Fibroblast of lung (primary cell): ENCODE measurements around the gene HDAC4. TPM values are rescaled to one million over a fixed set of nuclear protein-coding genes. Genes with fewer than 3 reads are reported as not detected.

Experiments used
- DNase-seq, 2 donors: peaks; one replicate each; pipeline versions ENCODE4 v3.0.0 to v3.0.0-alpha.2; 2010; ENCODE audit warnings: low read depth in 2 of 2
- H2AFZ ChIP-seq: 2 replicates; pipeline ENCODE4 v1.5.1; 2012; ENCODE audit warnings: low read length, control low read depth, inconsistent platforms
- H3K27ac ChIP-seq: 2 replicates; pipeline ENCODE4 v1.5.1; 2011; ENCODE audit warnings: low read length, control low read depth; ENCODE audit not compliant: insufficient read depth
- H3K27me3 ChIP-seq: 2 replicates; pipeline ENCODE4 v1.5.1; 2011; ENCODE audit warnings: mild to moderate bottlenecking, low read length; ENCODE audit not compliant: control insufficient read depth, insufficient read depth
- H3K36me3 ChIP-seq: 2 replicates; pipeline ENCODE4 v1.5.1; 2011; ENCODE audit warnings: low read length; ENCODE audit not compliant: control insufficient read depth, insufficient read depth
- H3K4me1 ChIP-seq: 2 replicates; pipeline ENCODE4 v1.5.1; 2011; ENCODE audit warnings: low read length; ENCODE audit not compliant: control insufficient read depth, insufficient read depth; ENCODE audit errors: extremely low read depth
- H3K4me2 ChIP-seq: 2 replicates; pipeline ENCODE4 v1.5.1; 2011; ENCODE audit warnings: low read length, control low read depth; ENCODE audit not compliant: insufficient read depth; ENCODE audit errors: extremely low read depth
- H3K4me3 ChIP-seq, 4 experiments: fragments of 200-600 bp in 1 of 4; sonication (generic) in 1 of 4; replicated peaks in 1 of 4; 2 replicates each; pipeline ENCODE4 v1.5.1; 2011 to 2016; ENCODE audit warnings: low read length in 4 of 4, low read depth in 3 of 4, mild to moderate bottlenecking in 3 of 4, control low read depth in 2 of 4, inconsistent platforms in 1 of 4, mixed read lengths in 1 of 4; ENCODE audit not compliant: insufficient read depth in 1 of 4; ENCODE audit errors: control extremely low read depth in 1 of 4
- H3K79me2 ChIP-seq: 2 replicates; pipeline ENCODE4 v1.5.1; 2012; ENCODE audit warnings: mild to moderate bottlenecking, low read length, inconsistent platforms; ENCODE audit not compliant: control insufficient read depth, insufficient read depth
- H3K9ac ChIP-seq: 2 replicates; pipeline ENCODE4 v1.5.1; 2011; ENCODE audit warnings: mild to moderate bottlenecking, low read length, control low read depth; ENCODE audit not compliant: insufficient read depth
- H3K9me3 ChIP-seq: 2 replicates; pipeline ENCODE4 v1.5.1; 2012; ENCODE audit warnings: low read depth, low read length; ENCODE audit not compliant: control insufficient read depth, insufficient read depth
- H4K20me1 ChIP-seq: 2 replicates; pipeline ENCODE4 v1.5.1; 2011; ENCODE audit warnings: low read length; ENCODE audit not compliant: control insufficient read depth, insufficient read depth; ENCODE audit errors: extremely low read depth
- EZH2 ChIP-seq: IDR thresholded peaks from 2 replicates; pipeline ENCODE4 v1.5.1; 2012; ENCODE audit warnings: low read length, control low read depth, mild to moderate bottlenecking; ENCODE audit errors: missing control alignments
- polyA plus RNA-seq, 2 donors: library from polyadenylated mRNA; depleted of rRNA in 1 of 2; stranded (reverse) in 1 of 2; unstranded in 1 of 2; fragments of >200 nt; gene quantifications; 2 replicates each; pipeline ENCODE4 v1.2.1, GENCODE V29; 2011 to 2012; ENCODE audit warnings: missing spikeins in 1 of 2
- total RNA-seq: library from RNA; depleted of rRNA; stranded (reverse); fragments of >200 nt; gene quantifications from 2 replicates; pipeline ENCODE4 v1.2.1, GENCODE V29; 2014
- TF ChIP-seq, protein P1 (sequence below), 2 donors: IDR thresholded peaks in 1 of 2; conservative IDR thresholded peaks in 1 of 2; 1 replicate in 1 of 2; 2 replicates in 1 of 2; pipeline ENCODE4 v1.5.1; 2011 to 2012; ENCODE audit warnings: low read length in 2 of 2, control low read depth in 1 of 2, inconsistent platforms in 1 of 2, low read depth in 1 of 2, mild to moderate bottlenecking in 1 of 2

The HDAC4 gene
- total and polyA plus RNA-seq, 2 donors (not counting 1 experiment from before 2014, with no cell fraction given) = 7.4 to 19.8 TPM

DNA sequence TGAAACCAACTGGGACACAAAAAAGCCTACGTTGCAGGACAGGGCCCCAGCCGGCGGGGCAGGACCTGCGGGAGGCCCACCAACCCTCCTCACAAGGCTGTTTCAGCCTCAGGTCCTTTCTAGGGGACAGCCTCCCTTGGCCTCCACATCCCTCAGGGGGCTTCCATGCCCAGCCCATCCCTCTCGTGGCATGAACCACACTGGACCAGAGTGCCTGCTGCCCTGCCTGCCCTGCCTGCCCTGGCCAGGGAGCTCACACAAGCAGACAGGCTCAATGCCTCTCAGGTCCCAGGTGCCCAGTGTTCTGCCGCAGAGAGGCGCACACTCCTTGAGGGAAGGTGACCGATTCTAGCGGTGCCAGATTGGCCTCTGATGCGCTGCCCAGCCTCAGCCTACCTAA is 57.4 kb downstream of the HDAC4 start:
- Histone ChIP-seq H3K9me3 (no peaks in the 10 kb centered on the region), H4K20me1 (no peaks in the 10 kb centered on the region), H3K79me2 (no peaks in the 10 kb centered on the region), H3K9ac (no peak overlapping the region), H3K4me1 (no peaks in the 10 kb centered on the region), H3K27me3 (no peaks in the 10 kb centered on the region), H2AFZ (no peak overlapping the region), H3K27ac (no peak overlapping the region), H3K36me3 (no peaks in the 10 kb centered on the region), H3K4me2 (no peak overlapping the region), H3K4me3 (no peak overlapping the region)
- TF ChIP-seq, protein P1, sequence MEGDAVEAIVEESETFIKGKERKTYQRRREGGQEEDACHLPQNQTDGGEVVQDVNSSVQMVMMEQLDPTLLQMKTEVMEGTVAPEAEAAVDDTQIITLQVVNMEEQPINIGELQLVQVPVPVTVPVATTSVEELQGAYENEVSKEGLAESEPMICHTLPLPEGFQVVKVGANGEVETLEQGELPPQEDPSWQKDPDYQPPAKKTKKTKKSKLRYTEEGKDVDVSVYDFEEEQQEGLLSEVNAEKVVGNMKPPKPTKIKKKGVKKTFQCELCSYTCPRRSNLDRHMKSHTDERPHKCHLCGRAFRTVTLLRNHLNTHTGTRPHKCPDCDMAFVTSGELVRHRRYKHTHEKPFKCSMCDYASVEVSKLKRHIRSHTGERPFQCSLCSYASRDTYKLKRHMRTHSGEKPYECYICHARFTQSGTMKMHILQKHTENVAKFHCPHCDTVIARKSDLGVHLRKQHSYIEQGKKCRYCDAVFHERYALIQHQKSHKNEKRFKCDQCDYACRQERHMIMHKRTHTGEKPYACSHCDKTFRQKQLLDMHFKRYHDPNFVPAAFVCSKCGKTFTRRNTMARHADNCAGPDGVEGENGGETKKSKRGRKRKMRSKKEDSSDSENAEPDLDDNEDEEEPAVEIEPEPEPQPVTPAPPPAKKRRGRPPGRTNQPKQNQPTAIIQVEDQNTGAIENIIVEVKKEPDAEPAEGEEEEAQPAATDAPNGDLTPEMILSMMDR (conservative IDR thresholded peaks at IDR 0.05 in 1 of 2, IDR thresholded peaks at IDR 0.05 in 1 of 2; ENCODE audit: low read depth in 1 of 2, low read length in 2 of 2) = no peak
- TF ChIP-seq EZH2 = no peak
- DNase-seq = no peak

DNA sequence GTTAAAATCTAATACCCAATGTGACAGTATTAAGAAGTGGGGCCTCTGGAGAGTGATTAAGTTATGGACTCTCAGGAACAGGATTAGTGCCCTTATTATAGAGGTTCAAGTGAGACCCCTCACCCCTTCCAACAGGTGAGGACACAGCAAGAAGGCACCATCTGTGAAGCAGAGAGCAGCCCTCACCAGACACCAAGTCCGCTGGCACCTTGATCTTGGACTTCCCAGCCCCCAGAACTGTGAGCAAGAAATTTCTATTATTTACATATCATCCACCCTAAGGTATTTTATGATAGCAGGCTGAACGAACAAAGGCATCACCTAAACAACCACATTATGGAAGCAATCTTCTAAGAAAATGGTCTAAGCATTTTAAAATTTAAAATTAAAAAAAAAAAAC is 59.0 kb downstream of the HDAC4 start:
- H3K4me2 ChIP-seq = no peak overlapping the region
- H4K20me1 ChIP-seq = no peaks in the 10 kb centered on the region
- H3K27me3 ChIP-seq = no peaks in the 10 kb centered on the region
- no peak overlapping the region for H3K4me3 ChIP-seq
- H3K9ac ChIP-seq = no peak overlapping the region
- H3K9me3 ChIP-seq = no peaks in the 10 kb centered on the region
- peaks cover 6% of the 10 kb centered on the region for H3K4me1 ChIP-seq
- peaks cover 3% of the 10 kb centered on the region for H3K79me2 ChIP-seq
- no peaks in the 10 kb centered on the region for H3K36me3 ChIP-seq
- H2AFZ ChIP-seq = no peak overlapping the region
- no peak overlapping the region for H3K27ac ChIP-seq
- DNase-seq = no peak
- TF ChIP-seq, protein P1 (conservative IDR thresholded peaks at IDR 0.05 in 1 of 2, IDR thresholded peaks at IDR 0.05 in 1 of 2; ENCODE audit: low read depth in 1 of 2, low read length in 2 of 2) = no peak
- TF ChIP-seq EZH2 = no peak

DNA sequence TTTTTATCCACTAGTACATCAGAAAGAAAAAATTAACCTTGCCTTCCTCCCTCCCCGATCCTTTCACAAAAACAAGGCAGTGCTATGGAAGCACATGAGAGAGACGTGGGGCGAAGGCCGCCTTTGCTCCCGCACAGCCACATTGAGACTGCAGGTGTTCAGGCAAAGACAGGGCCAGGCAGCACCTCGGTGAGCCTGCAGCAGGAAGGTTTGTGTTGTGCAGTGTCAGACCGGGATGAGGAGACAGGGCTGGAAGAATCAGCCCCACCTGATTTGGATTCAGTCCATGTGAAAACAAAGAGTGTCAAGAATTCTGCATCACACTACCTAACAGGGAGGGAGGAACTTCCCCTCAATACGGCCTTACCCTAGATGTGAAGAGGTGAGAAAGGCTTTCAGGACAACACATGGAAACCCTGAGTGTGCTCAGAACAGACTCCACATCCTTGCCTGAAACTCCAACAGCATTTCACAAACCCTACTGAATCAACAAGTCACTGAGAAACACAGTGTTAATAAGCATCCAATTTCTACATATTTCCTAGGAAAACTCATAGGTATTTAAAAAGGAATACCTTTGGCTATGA is 59.6 kb downstream of the HDAC4 start:
- no peak for DNase-seq
- H3K4me1 ChIP-seq = peaks cover 6% of the 10 kb centered on the region
- peaks cover 4% of the 10 kb centered on the region for H3K79me2 ChIP-seq
- H4K20me1 ChIP-seq = no peaks in the 10 kb centered on the region
- H3K27me3 ChIP-seq = no peaks in the 10 kb centered on the region
- H2AFZ ChIP-seq = no peak overlapping the region
- no peak overlapping the region for H3K27ac ChIP-seq
- H3K4me3 ChIP-seq = no peak overlapping the region
- no peak overlapping the region for H3K9ac ChIP-seq
- TF ChIP-seq EZH2 = no peak
- TF ChIP-seq, protein P1 (conservative IDR thresholded peaks at IDR 0.05 in 1 of 2, IDR thresholded peaks at IDR 0.05 in 1 of 2; ENCODE audit: low read depth in 1 of 2, low read length in 2 of 2) = no peak
- H3K36me3 ChIP-seq = no peaks in the 10 kb centered on the region
- no peaks in the 10 kb centered on the region for H3K9me3 ChIP-seq
- H3K4me2 ChIP-seq = no peak overlapping the region
